ENCODE measurements around the gene RWDD2A. TPM values are rescaled to one million over a fixed set of nuclear protein-coding genes. Genes with fewer than 3 reads are reported as not detected.
"Not testable (repeated sequence)": the region's sequence is repeated elsewhere in the genome, so short reads cannot be mapped to it uniquely, and the experiment has no call there.

The RWDD2A gene
- total RNA-seq, result 5.9 TPM

DNA sequence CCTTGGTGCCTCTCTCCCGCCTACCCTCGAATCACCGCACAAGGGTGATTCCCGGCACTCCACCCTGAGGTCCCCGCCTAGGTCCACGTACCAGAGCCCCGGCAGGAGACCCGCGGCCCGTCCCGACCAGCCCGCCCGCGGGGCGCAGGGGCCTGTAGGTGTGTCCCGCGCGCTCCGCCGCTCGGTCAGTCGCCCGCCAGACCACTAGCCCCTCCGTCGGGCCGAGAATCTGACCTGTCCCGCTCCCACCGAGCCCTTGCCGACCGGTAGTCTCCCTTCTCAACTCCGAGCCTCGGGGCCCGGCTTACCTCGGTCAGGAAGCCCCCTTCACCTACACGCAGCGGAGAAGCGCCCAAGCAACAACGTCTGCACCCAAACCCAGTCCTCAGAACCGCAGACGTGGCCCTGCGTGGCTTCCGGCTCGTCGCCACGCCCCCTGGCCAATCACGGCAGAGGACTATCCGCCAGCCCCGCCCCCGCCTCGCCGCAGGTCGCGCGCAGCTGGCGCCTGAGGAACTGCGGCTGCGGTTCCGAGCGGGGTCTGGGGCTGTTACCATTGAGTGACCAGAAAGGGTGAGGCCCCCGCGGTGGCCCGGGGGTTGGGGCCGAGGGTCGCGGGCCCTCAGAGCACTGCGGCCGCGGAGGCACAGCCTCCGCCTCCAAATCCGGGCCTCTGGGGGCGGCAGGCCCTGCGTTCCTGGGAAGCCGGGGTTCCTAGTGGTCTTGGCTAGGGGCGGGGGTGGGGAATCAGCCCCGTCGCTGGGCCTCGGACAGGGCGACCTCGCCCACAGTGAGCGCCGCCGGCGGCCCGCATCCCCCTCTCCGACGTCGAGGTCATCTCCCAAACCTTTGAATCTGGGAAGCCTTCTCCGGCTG is at the start of gene RWDD2A, which contains the start of gene PGM3:
TSS of gene RWDD2A (plus strand) at position 487 of the 876 bp plus-strand sequence. CDS start 1,095 bp downstream, outside the sequence.
TSS of gene PGM3 (minus strand) at position 395 of the 876 bp plus-strand sequence. CDS start 2,253 bp downstream, outside the sequence.
- DNase-seq (ENCODE audit: low spot score), result peak; percentile 90

DNA sequence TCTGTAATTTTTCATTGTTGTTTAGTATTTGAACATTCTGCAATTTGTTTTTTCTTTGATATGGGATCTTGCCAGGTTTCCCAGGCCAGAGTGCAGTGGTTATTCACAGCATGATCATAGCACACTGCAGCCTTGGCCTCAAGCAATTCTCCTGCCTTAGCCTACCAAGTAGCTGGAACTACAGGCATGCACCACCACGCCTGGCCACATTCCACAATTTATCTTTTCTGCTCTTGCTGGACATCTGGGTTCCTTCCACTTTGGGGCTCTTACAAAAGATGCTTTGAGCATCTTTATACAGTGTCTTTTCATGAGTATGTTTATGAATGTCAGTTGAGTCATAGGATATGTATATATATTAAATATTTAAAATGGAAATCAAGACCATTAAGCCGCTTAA is 42.0 kb upstream of the RWDD2A start:
- DNase-seq (ENCODE audit: low spot score), result no peak

DNA sequence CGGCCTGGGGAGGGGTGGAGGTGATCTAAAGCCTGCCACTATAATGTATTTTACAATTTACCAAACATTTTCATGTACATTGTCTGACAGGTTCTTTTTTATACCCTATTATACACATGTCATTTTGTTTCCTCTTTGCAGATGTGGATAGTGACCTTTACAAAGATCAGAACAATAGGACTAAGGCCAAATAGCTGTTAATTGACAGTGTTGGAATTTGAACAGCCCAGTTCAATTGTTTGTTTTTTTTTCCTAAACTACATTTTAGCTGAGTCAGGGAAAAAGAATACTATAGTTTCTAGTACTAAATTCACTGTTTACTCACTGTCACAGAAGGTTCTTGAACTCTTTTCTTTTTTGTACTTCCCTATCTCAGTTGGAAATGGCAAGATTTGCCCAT is 40.2 kb upstream of the RWDD2A start:
- DNase-seq (ENCODE audit: low spot score), result no peak

DNA sequence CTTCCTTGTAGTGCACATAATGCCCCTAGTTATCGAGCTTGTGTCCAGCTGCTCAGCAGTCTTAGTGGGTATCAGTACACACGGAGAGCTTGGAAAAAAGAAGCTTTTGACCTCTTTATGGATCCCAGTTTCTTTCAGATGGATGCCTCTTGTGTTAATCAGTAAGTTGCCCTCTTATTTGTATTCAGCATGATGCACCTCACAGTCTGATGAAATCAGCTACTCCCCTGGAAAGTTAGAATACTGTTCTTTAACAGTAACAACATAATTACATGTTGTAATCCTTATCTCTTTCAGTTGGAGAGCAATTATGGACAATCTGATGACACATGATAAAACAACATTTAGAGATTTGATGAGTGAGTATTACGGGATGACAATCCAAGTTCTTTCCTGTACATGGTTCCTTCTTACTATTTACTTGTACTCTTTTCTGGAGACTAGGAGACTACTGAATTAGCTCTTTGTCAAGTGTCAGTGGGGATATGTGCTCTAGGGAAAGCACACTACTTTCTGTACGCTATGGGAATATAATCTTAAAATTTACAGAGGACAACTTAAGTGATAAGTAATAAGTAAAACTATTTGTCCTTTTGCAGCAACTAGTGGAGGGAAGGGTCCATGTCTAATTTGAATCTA is 39.2 kb upstream of the RWDD2A start:
- no peak for DNase-seq (ENCODE audit: low spot score)

DNA sequence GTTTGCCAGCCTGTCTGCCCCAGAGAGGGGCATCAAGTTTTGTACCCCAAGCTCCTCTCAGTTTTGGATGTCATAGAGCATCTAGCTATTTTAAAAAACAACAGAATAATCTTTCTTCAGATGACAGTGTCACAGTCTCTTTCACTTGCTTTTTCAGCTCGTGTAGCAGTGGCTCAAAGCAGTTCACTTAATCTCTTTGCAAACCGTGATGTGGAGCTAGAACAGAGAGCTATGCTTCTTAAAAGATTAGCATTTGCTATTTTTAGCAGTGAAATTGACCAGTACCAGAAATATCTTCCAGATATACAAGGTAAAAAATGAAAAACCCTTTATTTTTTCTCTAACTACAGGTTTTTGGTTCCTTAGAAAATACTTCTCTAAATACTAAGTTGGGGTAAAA is 37.4 kb upstream of the RWDD2A start:
- DNase-seq (ENCODE audit: low spot score), result no peak

DNA sequence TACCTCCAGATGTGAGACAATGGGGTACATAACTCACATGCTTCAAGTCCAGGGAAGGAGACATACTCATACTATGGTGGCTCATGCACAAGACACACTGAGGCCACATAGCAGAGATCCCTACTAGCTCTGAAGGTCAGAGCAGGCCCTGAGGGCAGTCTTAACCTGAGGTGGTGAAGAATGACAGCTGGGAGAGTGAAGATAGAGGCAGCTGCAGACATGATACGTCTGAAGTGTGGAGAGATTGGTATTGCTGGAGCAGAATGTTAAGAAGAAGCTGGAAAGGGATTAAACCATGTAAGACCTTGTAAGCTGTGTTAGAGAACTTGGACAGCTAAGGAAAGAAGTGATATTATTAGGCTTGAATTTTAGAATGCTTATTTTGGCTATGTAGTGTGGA is 33.0 kb upstream of the RWDD2A start:
- no peak for DNase-seq (ENCODE audit: low spot score)

DNA sequence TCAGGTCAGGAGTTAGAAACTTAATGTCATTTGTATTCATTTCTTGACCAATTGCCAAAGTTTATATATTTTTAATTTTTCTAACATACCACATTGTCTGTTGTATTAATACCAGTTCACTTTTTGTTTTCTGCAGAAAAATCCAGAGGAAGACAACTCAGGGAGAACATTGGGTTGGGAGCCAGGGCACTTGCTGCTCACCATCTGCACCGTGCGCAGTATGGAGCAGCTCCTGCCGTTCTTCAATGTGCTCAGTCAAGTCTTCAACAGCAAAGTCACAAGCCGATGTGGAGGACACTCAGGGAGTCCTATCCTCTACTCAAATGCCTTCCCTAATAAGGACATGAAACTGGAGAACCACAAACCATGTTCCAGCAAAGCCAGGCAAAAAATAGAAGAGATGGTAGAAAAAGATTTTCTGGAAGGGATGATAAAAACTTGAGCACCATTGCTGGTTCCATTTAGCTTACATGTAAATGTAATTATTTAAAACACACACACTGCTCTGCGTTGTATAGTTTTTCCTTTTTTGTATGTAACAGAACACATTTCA is 25.4 kb upstream of the RWDD2A start:
- no peak for DNase-seq (ENCODE audit: low spot score)

DNA sequence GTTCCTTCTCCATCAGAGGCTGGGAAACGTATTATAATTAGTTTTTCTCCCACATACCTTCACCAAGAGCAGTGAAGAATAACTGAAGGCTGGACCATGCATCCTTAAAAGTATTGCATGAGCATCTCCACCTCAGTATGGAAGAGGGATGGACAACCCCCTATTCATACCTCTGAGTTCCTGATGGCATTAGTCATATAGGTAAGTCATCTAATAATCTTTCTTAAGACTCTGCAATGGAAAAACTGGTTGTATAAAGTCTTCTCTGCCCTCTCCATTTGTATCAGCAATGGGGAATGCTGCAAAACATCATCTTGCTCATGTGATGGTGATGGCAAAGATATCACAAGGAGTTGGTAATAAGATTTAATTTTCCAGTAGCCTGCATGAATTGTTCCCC is 24.6 kb upstream of the RWDD2A start:
- DNase-seq (ENCODE audit: low spot score), result no peak

DNA sequence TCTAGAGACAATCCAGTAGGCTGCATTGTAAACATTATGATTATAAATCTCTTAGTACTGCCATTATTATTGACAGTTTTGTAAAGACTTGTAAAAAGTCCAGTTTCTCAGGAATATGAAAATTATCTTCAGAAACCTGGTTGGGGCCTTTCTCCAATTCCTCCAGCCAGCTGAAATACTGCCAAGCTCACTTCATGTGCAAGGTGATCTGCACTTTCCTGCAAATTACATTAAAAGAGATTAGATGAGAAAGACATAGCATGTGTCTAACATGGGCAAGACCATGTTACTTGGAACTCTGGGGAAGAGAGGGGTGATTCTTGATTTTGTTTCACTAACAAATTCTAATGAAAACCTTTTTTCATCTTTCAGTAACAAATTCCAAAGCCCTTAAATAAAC is 24.1 kb upstream of the RWDD2A start:
- no peak for DNase-seq (ENCODE audit: low spot score)

DNA sequence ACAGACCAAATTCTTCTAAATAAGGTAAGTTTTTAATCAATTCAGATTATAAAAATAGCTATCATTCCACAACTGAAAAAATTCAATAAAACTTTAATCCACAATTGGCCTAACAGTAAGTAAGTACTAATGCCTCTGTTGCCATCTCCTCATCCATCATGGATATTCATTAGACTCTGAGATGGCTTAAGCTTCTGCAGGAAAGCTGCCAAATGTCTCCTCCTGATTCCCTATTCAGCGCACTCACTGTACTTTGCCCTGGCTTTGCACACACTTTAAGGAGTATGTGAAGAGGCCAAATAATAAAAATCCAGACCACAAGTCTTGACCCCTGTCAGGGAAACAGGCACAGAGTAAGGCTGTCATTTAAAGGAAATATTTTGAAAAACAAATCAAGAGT is 23.6 kb upstream of the RWDD2A start:
- DNase-seq (ENCODE audit: low spot score), result no peak

DNA sequence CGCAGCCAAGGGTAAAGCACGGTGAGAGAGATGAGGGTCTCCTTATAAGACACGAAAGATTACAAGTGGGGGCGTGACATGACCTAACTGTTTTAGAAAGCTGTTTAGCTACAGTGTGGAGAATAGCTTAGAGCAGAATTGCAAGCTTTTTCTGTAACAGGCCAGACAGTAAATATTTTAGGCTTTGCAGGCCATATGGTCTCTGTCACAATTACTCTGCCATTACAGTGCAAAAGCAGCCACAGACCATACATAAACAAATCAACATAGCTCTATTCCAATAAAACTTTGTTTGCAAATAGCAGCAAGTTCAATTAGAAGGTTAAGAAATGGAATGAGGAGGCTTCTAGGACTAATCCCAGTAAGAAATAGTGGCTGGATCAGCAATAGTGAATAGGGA is 16.9 kb upstream of the RWDD2A start:
- no peak for DNase-seq (ENCODE audit: low spot score)

DNA sequence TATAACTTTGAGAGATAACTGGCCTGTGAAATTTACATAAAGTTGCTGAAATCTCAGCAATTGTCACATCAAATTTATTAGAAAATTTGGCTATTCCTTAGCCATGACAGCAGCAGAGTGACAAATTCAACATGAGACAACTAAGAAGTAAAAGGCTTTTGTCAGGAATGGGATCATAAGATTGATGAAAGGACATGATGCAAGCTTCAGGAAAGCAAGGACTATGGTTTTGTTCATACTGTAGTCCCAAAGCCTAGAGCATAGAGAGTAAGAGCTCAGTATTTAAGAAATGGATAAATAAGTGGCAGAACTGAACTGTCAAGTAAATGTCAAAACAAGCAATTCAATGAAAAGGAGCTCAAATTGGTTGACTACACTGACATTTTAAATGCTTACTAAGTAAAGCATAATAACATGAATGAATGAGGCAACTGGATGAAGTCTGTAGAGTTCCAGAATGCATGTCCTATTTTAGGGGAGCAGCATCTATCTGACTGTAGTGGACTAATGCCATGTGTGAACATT is 12.7 kb upstream of the RWDD2A start:
- no peak for DNase-seq (ENCODE audit: low spot score)

DNA sequence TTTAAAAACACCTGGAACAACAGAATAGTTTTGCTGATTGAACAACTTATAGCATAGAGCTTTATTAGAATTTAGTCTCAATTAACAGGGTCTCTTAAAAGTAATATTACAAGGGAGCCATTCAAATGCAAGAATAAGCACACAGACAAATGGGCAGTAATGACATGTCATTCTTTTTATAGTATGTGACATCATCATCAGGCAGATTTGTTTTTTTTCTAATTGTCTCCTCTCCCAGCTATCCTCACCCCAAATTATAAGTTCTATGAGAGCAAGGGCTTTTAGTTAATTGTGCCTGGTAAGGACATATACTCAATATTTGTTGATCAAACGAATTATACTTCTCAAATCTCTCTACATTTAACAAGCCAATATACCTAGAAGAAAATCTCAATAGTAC is 11.0 kb upstream of the RWDD2A start:
- no peak for DNase-seq (ENCODE audit: low spot score)

DNA sequence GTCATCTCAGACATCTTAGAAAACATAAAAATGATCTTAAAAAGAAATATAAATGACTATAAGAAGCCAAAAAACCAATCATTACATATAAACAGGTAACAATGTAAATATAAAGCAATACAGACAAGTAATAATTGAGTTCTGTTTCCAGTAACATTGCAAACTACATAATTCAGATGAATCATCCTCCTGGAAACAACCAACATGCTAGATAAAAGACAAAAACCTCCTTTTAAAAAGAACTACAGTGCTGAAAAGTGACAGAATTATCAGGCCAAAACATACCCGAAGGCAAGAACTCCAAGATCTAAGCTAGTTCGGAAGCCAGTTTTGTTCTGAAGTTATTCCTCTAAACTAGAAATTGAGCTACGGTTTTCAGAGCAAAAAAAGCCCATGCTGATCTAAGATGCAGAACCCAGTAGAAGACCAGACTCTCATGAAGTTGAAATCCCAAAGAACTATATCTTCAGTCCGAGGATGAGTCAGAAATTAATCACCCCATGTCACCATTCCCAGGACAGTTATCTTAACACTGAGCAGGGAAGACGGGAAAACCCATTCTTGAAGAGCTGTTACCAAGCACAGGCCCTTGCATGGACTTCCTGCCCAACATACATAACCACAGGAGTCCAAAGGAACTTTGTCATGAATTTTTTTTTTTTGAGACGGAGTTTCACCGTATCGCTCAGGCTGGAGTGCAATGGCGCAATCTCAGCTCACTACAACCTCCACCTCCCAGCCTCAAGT is 9.9 kb upstream of the RWDD2A start:
- DNase-seq (ENCODE audit: low spot score), result no peak

DNA sequence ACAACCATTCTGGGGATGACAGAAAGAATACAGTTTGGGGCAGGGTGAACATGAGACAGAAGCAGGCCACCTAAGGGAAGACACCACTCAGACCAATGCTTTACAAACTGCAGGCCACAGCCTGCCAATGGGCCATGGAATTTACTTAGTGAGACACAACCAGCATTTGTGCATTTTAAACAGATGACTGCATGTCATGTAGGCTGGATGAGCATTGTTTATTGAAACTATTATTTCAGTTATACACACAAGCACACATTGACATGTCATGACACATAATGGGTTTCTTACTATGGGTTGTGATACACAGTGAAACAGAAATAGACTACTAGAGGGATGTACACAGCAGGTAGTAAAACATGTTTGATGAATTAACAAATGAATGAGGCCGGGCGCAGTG is 8.1 kb upstream of the RWDD2A start:
- DNase-seq (ENCODE audit: low spot score), result no peak

DNA sequence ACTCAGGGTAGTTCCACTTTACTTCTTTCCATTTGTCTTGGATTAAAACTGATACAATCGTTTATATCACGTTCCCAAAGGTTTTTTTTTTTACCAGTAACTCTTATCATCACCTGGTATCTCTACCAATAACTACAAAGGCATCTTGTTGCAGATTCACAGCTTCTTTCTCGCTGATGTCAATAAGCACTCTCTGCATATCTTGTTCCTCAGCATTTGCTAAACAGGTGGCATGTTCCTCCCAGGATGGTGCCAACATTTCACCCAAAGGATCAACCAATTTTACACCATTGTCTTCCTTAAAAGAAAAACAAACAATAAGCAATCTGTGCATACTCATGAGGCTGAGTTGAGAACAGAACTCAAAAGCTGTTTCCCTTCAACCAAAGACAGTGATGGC is 4.7 kb upstream of the RWDD2A start:
- DNase-seq (ENCODE audit: low spot score), result no peak

DNA sequence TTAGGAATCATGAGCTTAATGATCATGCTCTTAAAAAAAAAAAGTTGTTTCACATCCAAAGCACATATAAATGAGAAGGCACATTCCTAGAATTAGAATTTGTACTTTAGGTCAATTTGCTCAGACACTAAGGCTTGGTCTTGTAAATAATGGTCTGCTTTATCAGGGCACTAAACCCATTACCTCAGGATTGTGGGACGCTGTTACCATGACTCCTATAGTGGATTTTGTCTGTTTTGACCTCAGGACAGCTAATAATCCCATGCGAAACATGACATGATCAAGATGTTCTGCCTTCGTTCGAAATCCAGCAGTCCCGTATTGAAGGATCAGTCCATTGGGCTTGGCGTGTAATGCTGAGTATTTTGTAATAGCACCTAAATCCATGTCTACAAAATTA is 2.5 kb upstream of the RWDD2A start:
- no peak for DNase-seq (ENCODE audit: low spot score)

DNA sequence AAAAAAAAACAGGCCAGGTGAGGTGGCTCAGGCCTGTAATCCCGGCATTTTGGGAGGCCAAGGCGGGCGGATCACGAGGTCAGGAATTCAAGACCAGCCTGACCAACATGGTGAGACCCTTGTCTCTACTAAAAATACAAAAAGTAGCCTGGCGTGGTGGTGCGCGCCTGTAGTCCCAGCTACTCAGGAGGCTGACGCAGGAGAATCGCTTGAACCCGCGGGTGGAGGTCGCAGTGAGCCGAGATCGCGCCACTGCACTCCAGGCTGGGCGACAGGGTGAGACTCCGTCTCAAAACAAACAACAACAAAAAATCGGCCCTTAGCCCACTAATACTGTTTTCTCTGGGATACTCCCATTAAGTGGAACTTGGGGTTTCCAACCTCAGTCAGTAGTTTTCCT is 1.2 kb upstream of the RWDD2A start:
- not testable (repeated sequence) for DNase-seq (ENCODE audit: low spot score)

DNA sequence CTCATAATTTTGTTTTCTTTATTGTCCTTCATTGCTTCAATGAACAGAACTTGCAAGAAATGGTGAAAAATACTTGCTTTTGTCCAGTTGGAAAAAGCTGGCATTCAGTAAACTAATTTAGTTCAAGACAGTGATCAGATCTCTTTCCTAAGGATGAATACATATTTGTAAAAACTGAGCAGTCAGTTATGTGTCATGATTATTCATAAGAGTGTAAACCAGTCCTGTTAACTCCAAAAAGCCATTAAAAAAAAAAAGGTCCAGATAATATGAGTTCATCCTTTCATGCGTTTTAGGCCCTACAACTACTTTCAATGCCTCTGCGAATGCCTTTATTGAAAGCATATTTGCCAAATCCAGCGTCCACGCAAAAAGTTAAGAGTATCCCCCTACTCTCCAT is 701 bp upstream of the RWDD2A start:
- no peak for DNase-seq (ENCODE audit: low spot score)

DNA sequence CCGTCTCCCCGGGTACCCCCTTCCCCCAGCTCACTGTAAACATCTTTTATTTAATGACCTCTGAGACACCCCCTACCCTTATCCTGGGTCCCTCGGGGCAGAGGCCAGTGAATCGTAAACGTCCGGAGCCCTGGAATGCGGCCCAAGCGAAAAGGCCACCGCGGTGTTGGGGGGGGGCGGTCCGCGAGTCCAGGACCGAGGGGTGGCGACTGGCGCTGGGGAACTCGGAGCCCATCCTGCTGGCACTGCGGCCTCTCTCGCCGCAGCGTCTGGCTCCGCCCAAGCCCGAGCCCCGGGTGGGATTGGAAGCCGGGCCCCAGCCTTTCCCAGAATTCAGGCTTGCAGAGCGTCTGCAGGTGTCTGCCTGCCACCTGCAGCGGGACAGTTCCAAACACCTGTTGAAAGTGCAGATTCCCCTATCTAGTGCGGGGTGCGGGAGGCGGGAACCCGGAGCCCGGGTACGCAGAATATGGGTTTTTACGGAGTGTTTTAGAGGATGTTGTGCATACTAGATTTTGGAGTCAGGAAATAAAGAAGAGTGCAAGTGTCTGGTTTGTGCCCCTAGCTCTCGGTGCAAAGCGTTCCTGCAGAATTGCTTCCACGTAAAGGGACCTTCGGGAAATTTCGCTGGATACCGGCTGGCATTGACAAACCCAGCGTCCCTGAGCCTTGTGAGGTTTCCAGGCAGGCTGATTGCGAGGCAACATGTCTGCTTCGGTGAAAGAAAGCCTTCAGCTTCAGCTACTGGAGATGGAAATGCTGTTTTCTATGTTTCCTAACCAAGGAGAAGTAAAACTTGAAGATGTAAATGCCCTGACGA is 800 bp downstream of the RWDD2A start:
- peak; percentile 15 for DNase-seq (ENCODE audit: low spot score)
